NCI-H2196 treated with DMSO at 0.1 percent for 48 hours (cell line): ENCODE data around the gene PIK3C3.

Experiments used
- DNase-seq: peaks from one replicate; lab custom pipeline; 2025; ENCODE audit not compliant: unreplicated experiment; lab: John Stamatoyannopoulos, UW

The PIK3C3 gene

GRCh38 chr18:42113529-42114191 is 158.6 kb downstream of the PIK3C3 start:
- DNase-seq, result no peak

DNA sequence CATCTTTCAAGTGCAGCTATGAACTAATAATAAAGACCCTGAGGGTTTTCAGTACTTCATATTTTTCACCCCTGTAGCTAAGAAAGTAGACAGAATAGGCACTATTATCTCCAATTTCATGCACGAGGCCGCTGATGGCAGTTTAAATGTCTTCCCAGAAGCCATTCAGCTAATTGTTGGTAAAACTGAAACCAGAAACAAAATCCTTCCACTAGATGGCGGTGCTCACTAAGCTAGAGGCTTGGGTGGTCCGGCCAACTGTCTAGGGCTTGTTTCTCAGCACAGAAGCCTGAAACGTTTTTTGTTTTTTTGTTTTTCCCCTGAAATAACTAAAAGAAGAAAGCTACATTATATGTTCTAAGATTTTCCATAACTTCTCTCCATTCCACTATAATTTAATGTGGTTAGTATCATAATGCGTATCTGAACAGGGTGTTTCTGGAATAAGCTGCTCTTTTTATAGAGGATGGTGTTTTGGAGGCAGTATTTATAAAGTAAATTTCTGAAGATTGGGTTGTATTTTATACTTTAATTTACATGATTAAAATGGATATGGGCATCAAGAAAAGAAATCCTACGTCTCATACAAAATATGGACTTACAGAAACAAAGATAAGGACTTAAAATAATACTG is 159.4 kb downstream of the PIK3C3 start:
- peak; percentile 19 for DNase-seq

GRCh38 chr18:42126586-42126985 is 171.6 kb downstream of the PIK3C3 start:
- no peak for DNase-seq

DNA sequence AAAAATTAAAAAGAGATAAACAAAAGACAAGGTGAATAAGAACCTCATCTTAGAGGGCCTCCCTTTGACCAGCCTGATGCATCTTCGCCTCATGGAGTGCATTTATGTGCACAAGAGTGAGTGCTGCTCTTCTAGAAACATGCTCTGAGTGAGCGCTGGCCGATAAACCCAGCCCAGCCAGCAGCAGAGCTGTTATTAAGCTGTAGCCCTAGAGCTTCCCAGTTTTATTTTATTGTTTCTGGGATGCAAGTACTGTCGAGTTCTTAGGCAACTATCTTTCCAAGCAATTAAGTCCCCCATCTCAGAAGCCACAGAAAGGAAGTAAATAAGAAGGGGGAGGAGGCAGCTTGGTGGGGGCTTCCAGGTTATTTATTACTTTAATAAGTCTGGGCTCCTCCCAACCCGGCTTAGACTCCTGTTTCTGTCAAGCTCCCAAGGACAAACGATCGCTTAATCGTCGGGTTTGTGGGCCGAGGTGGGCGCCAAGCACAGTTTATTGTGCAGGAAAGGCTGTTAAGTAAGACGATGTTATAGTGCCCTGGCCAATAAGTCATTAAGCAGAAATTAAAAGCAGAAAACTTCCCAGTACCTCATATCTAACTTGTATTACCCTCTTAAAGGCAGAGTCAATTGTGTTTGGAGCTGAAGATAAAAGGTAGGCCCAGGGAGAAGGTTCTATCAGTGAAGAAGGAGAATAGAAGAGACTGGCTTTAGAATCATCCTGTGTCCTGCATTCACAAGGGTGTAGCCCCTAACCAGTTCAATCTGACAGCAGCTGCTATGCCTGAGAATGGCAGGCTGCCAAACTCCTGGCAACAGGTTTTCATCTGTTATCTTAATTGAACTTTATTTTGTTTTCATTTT is 176.3 kb downstream of the PIK3C3 start:
- no peak for DNase-seq

- DNase-seq, result no peak
Measured at GRCh38 chr18:42131930-42132244, 176.9 kb downstream of the PIK3C3 start.
